Natural killer cell (primary cell): ENCODE results near the gene ORC2. TPM values are rescaled to one million over a fixed set of nuclear protein-coding genes. Genes with fewer than 3 reads are reported as not detected.

Source experiments
- ATAC-seq, 3 donors: fragments of 150-1000 bp in 2 of 3; fragments of 200-7000 bp in 1 of 3; cut with Tn5 transposase; 1 replicate in 1 of 3; 2 replicates in 2 of 3; pipeline ENCODE4 v1.10.0; 2021; ENCODE audit warnings: mild to moderate bottlenecking in 2 of 3, moderate library complexity in 2 of 3
- DNase-seq, 2 donors: peaks; one replicate each; pipeline versions ENCODE4 v3.0.0 to v3.0.0-alpha.2; 2013 to 2021; ENCODE audit warnings: mixed read lengths in 1 of 2
- H3K27ac ChIP-seq: one replicate; pipeline ENCODE4 v1.5.1; 2013; ENCODE audit warnings: mild to moderate bottlenecking, low read length
- H3K27me3 ChIP-seq: one replicate; pipeline ENCODE4 v1.6.1; 2013; ENCODE audit warnings: low read length; ENCODE audit not compliant: control insufficient read depth, insufficient read depth
- H3K36me3 ChIP-seq: one replicate; pipeline ENCODE4 v1.6.1; 2013; ENCODE audit warnings: low read length; ENCODE audit not compliant: control insufficient read depth, insufficient read depth
- H3K4me1 ChIP-seq: one replicate; pipeline ENCODE4 v1.6.1; 2013; ENCODE audit warnings: low read length; ENCODE audit not compliant: control insufficient read depth, insufficient read depth
- H3K4me3 ChIP-seq: one replicate; pipeline ENCODE4 v1.5.1; 2013; ENCODE audit warnings: low read length
- H3K9me3 ChIP-seq: one replicate; pipeline ENCODE4 v1.6.1; 2013; ENCODE audit warnings: low read length; ENCODE audit not compliant: control insufficient read depth, insufficient read depth
- H3K27ac Mint-ChIP-seq, 2 donors: one replicate each; pipeline ENCODE4 v1.8.0; 2022; ENCODE audit warnings: mild to moderate bottlenecking in 2 of 2, mixed read lengths in 2 of 2, moderate library complexity in 1 of 2
- H3K27me3 Mint-ChIP-seq, 2 donors: one replicate each; pipeline ENCODE4 v1.8.0; 2022; ENCODE audit warnings: low read depth in 2 of 2, mixed read lengths in 2 of 2
- H3K36me3 Mint-ChIP-seq: one replicate; pipeline ENCODE4 v1.8.0; 2022; ENCODE audit warnings: mixed read lengths
- H3K4me1 Mint-ChIP-seq, 2 donors: one replicate each; pipeline ENCODE4 v1.8.0; 2022; ENCODE audit warnings: mixed read lengths in 2 of 2
- H3K4me3 Mint-ChIP-seq: one replicate; pipeline ENCODE4 v1.8.0; 2022; ENCODE audit warnings: mild to moderate bottlenecking, moderate library complexity, mixed read lengths
- H3K9me3 Mint-ChIP-seq, 2 donors: one replicate each; pipeline ENCODE4 v1.8.0; 2022; ENCODE audit warnings: mixed read lengths in 2 of 2
- CTCF ChIP-seq: fragments of 200-600 bp; IDR thresholded peaks from one replicate; pipeline ENCODE4 v1.8.0; 2022; ENCODE audit warnings: antibody characterized with exemption
- WGBS: methylation state at CpG from one replicate; pipeline ENCODE4 v1.1.7; 2013; ENCODE audit warnings: missing lambda C conversion rate; ENCODE audit not compliant: insufficient coverage; 5-methylcytosine and 5-hydroxymethylcytosine counted together
- intact Hi-C: fragments of 100-400 bp; cut with micrococcal nuclease; formaldehyde crosslinking; loops from one replicate; pipeline ENCODE4 v1.14.2; 2022
- total RNA-seq, 4 donors: library from RNA; stranded (reverse); fragments of 120-200 nt in 1 of 4; gene quantifications; one replicate each; pipeline versions ENCODE4 v1.2.3 to v1.2.4, GENCODE V29; 2013 to 2022

Gene ORC2
- total RNA-seq, 3 donors from 2014 or later (not counting 1 experiment from before 2014, with no cell fraction given), result 21.7 to 48.5 (median 26.1) TPM

- ATAC-seq, result no peak
- H3K36me3 Mint-ChIP-seq, result peaks cover 7% of the 10 kb centered on the region
Measured at GRCh38 chr2:200944467-200945394, 18.7 kb downstream of the ORC2 start.

GRCh38 chr2:200943527-200944105 is 19.8 kb downstream of the ORC2 start:
- H3K4me1 Mint-ChIP-seq, result no peaks in the 10 kb centered on the region
- H3K9me3 Mint-ChIP-seq, result no peaks in the 10 kb centered on the region
- no peak for TF ChIP-seq CTCF
- H3K36me3 ChIP-seq, result peaks cover 67% of the 10 kb centered on the region
- peak overlapping the region; percentile 9 to 47 for H3K27ac Mint-ChIP-seq
- DNase-seq (no peak), ATAC-seq (no peak)
- H3K9me3 ChIP-seq, result no peaks in the 10 kb centered on the region
- H3K4me1 ChIP-seq, result no peaks in the 10 kb centered on the region
- no peak overlapping the region for H3K27ac ChIP-seq
- no peaks in the 10 kb centered on the region for H3K27me3 ChIP-seq
- no peaks in the 10 kb centered on the region for H3K27me3 Mint-ChIP-seq
- WGBS, result 75% methylated on average over 1 of the region's 1 CpG
- intact Hi-C loops, result no loop called here
- no peak overlapping the region for H3K4me3 ChIP-seq
- H3K36me3 Mint-ChIP-seq, result peaks cover 7% of the 10 kb centered on the region
- H3K4me3 Mint-ChIP-seq, result no peak overlapping the region

More at GRCh38 chr2:200944467-200945394, 18.7 kb downstream of the ORC2 start:
- Mint-ChIP-seq H3K27ac (no peak overlapping the region), H3K4me3 (no peak overlapping the region), H3K9me3 (no peaks in the 10 kb centered on the region), H3K4me1 (no peaks in the 10 kb centered on the region), H3K27me3 (no peaks in the 10 kb centered on the region)
- H3K4me1 ChIP-seq, result no peaks in the 10 kb centered on the region
- no peak overlapping the region for H3K27ac ChIP-seq
- TF ChIP-seq CTCF, result no peak
- H3K4me3 ChIP-seq, result no peak overlapping the region
- intact Hi-C loops, result no loop called here
- DNase-seq, result no peak
- H3K36me3 ChIP-seq, result peaks cover 70% of the 10 kb centered on the region
- WGBS, result 87% methylated on average over 12 of the region's 12 CpGs
- H3K9me3 ChIP-seq, result no peaks in the 10 kb centered on the region
- H3K27me3 ChIP-seq, result no peaks in the 10 kb centered on the region

GRCh38 chr2:200939832-200940231 is 23.6 kb downstream of the ORC2 start:
- peaks cover 7% of the 10 kb centered on the region for H3K36me3 Mint-ChIP-seq
- no peaks in the 10 kb centered on the region for H3K27me3 ChIP-seq
- H3K4me3 Mint-ChIP-seq, result no peak overlapping the region
- no peak overlapping the region for H3K27ac ChIP-seq
- no peaks in the 10 kb centered on the region for H3K9me3 ChIP-seq
- no peaks in the 10 kb centered on the region for H3K9me3 Mint-ChIP-seq
- ATAC-seq, result no peak
- H3K4me1 ChIP-seq, result no peaks in the 10 kb centered on the region
- intact Hi-C loops, result no loop called here
- no peak overlapping the region for H3K4me3 ChIP-seq
- no peaks in the 10 kb centered on the region for H3K27me3 Mint-ChIP-seq
- WGBS, result 100% methylated on average over 1 of the region's 1 CpG
- no peak for DNase-seq
- no peaks in the 10 kb centered on the region for H3K4me1 Mint-ChIP-seq
- TF ChIP-seq CTCF, result no peak
- H3K27ac Mint-ChIP-seq, result no peak overlapping the region
- H3K36me3 ChIP-seq, result peaks cover 72% of the 10 kb centered on the region
